Stimulated activated CD8-positive, alpha-beta memory T cell treated with anti-CD3 and anti-CD28 coated beads, Interleukin-15, amount 100 ng/mL, for 48 hours (primary cell): ENCODE measurements around the gene CHD2.
A peak's percentile ranks its signal among the peaks of the same experiment; 100 is the strongest.
"Not testable (repeated sequence)": the region's sequence is repeated elsewhere in the genome, so short reads cannot be mapped to it uniquely, and the experiment has no call there.

Source experiments
- DNase-seq, 2 donors: peaks; one replicate each; pipeline ENCODE4 v3.0.0-alpha.2; 2020; ENCODE audit warnings: low read depth in 2 of 2

The CHD2 gene

GRCh38 chr15:93035953-93036810 lies 136.1 kb downstream of the CHD2 start:
- peak; percentile 24 to 27 for DNase-seq

GRCh38 chr15:93036951-93037819 lies 137.1 kb downstream of the CHD2 start:
- DNase-seq = no peak

DNA sequence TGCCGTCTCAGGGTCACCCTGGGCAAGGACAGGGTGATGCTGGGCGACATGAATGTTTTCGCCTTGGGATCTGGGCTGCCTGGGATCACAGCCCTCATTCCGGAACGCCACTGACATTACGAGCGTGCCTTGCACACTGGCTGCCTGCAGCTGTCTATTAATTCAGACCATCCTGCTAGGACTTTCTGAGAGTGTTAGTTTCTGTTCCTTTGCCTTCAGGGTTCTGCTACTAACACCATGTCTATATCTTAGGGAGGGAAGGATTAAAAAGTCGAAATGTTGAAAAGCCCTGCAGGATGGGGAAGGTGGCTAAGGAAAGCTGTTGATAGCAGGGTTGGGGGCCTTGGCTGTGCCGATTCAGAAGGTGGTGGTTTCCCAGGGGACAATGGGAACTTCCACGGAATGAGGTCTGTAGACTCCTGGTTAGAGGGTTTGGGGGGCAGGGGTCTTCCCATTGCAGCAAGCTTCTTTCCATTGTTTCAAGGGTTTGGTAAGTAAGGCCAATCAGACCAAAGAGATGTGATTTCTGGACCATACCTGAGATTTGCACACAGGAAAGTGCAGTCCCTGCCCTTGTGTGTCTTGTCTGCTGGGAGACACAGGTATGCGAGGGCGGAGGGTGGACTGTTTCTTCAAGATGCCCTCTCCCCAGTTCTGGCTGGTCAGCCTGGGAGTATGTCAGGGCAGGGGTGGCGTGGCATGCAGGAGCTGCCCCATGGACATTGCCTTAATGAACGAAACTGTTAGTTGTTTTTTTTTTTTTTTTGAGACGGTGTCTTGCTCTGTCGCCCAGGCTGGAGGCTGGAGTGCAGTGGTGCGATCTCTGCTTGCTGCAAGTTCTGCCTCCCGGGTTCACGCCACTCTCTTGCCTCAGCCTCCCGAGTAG lies 137.9 kb downstream of the CHD2 start:
- no peak for DNase-seq

- DNase-seq = not testable (repeated sequence)
Observed at GRCh38 chr15:93039562-93040287, 139.6 kb downstream of the CHD2 start.

GRCh38 chr15:93040288-93041158 lies 140.4 kb downstream of the CHD2 start:
- DNase-seq = no peak

DNA sequence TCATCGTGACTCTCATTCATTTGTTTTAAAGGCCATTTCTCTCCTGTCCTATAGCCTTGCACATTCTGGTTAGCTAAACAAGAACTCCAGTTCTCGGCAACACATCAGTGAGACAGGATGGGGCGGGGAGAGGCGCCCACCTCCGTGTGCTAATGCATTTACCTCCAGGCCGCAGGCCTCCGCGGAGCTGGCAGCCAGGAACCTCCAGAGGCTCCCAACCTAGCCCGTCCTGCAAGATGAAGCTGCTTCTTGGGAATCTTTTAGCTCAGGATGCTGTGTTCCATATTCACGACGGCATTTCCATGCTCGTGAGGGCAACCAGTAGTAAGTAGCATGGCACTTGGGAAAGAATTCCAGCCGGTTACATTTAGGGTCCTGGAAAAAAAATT lies 141.0 kb downstream of the CHD2 start:
- DNase-seq = no peak

DNA sequence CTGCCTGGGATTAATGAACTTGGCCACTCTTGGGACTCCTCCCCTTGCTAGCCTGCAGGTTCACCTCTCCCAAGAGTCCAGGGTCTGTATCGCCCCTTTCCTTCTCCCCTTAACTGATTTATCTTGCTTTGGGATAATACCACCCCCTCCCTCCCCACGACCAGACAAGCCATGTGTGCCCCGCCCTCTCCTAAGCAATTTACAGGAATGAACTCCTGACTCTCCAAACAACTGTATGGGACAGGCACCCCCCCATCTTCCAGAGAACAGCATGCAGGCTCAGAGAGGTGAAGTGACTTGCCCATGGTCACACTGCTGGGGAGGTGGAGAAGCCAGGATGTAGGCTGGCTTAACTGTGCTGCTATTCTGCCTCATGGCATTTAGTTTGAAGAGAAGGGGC lies 142.1 kb downstream of the CHD2 start:
- no peak for DNase-seq

DNA sequence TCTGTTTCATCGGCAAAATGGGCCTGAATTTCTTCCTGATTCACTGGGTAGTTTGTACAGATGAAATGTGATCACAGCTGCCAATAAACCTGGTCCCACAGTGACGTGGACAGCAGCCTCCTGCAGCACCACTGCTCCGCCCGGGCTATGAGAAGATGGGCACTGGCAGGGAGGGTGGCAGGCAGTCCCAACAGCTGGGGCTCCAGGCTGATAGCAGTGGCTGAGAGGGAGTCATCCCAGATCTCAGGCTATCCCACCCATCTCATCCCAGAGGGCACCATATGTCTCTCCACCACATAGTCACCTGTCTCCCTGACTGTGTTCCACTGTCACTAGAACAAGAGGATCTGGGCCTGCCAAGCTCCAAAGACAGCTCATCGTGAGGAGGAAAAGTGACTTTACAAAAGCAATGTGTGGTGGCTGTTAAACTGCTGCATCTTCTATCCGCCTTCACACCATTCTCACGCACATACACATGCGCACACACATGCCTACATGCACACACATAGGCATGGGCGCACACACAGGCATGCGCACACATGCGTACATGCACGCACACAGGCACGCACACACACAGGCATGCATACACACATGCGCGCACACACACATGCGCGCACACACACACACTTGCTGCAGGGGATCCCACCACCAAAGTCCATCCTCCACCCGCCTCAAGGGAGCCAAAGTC lies 142.7 kb downstream of the CHD2 start:
- no peak for DNase-seq

DNA sequence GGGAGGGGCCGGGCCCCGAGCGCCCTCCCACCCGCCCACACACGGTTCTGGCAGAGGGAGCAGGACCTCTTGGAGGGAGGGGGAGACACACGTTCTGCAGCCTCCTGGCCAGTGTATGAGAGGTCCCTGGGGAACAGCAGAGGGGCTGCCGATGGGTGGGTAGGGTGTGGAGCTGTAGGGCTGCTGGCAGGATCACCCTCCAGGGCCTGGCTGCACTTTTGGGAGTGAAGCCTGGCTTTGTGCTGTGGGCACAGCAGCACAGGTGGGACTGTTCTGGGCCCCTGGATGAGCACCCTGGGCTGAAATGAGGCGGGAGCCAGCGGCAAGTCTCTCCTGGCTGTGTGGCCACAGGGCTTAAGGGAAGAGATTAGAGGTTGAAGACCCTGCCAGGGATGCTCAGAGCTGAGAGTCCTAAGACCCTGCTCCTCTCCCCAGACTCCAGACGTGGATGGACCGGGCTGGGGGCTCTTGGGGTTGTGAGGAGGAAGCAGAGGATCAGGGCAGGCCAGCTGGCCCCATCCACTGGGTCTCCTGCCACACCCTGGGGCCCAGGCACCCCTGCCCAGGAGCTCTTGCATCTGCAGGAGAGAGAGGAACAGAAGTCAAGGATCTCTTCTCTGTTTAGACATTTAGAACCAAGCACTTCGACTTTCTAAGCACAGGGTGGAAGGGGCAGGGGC lies 143.6 kb downstream of the CHD2 start:
- DNase-seq = no peak

GRCh38 chr15:93044301-93045190 lies 144.4 kb downstream of the CHD2 start:
- no peak for DNase-seq

- DNase-seq = no peak
Observed at GRCh38 chr15:93045191-93045785, 145.2 kb downstream of the CHD2 start.

DNA sequence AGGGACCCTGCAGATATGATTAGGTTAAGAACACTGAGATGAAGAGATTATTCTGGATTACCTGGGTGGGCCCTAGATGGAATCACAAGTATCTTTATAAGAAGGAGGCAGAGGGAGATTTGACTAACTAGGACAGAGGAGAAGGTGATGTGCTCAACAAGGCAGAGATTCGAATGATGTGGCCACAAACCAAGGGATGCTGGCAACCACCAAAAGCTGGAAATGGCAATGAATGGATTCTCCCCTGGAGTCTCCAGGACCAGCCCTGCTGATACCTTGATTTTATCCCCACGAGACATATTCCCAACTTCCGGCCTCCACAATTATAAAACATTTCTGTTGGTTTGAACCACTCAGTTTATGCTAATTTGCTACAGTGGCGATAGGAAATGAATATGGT lies 146.0 kb downstream of the CHD2 start:
- DNase-seq = no peak

DNA sequence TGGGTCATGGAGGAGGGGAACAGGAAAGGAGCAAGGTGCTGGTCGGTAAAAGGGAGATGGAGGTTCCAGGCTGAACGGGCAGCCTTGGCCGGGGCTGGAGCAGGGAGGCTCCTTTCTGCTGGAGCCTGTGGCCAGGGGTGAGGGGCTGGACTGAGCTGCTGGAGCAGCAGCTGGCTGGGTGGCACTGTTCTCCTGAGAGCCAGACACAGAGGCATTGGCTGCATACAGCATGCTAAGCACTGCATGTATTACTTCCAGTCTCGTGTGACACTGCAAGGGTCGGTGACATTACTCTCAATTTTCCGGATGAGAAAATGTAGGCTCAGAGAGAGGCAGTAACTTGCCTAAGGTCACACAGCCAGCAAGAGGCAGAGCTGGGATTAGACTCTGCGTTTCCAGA lies 146.6 kb downstream of the CHD2 start:
- DNase-seq = no peak

DNA sequence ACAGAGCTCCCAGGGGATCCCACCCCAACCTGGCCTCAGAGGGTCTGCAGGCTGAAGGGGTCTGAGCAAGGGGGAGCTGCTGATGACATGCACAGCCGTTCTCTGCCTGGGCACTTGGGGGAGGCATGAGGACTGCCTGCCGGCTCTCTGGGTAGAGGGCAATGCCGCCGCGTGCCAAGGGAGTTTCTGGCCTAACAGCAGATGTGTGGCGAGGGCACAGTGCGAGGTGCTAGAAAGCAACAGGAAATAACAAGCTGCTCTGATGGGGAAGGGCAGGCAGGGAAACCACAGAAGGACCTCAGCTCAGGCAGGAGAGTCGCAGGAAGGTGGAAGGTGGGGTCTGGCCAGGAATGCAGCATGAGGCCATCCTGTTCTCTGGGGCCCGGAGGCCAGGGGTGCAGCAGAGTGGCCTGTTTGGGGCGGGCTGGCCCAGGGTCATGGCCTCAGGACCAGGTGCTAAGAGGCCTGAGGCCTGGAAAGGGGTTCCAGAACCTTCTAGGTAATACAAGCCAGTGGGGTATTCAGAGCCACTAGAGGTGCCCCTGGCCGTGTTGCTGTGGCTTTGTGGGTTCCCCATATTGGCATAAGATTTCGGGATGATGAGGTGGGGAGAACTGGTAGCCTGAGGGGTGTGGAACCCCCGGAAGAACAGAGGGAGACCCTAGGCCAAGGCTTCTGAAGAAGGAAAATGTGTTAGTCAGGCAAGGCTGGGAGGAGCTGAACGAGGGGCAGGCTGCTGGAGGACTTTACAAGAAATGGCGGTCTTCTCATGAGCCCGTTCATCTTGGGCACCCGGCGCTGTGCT lies 147.7 kb downstream of the CHD2 start:
- DNase-seq = no peak

- no peak for DNase-seq
Observed at GRCh38 chr15:93048426-93048721, 148.2 kb downstream of the CHD2 start.

DNA sequence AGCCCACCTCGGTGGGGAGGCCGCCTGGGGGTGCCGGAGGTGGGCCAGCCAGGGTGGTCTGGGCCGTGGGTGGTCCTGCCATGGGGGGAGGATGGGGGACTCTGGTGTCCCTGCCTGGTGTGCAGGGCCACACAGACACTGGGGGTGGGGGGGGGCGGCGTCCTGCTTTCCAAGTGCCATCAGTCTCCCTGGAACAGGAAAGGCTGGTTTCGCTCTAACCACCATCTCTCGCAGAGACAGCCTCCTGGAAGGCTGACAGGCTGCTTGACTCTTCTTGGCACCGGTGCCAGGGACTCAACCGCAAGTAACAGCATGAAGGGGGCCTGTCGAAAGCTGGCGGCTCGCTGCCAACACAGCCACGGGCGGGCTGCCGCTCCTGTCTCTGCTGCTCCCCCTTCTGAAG lies 148.6 kb downstream of the CHD2 start:
- no peak for DNase-seq

- DNase-seq = no peak
Observed at GRCh38 chr15:93049233-93049632, 149.1 kb downstream of the CHD2 start.
